Activated gamma-delta T cell (primary cell): ENCODE measurements around the gene ADH4.
"Not testable (repeated sequence)": the region's sequence is repeated elsewhere in the genome, so short reads cannot be mapped to it uniquely, and the experiment has no call there.

Experiments
- DNase-seq: peaks from one replicate; lab custom pipeline; 2025; lab: John Stamatoyannopoulos, UW

ADH4 gene

DNA sequence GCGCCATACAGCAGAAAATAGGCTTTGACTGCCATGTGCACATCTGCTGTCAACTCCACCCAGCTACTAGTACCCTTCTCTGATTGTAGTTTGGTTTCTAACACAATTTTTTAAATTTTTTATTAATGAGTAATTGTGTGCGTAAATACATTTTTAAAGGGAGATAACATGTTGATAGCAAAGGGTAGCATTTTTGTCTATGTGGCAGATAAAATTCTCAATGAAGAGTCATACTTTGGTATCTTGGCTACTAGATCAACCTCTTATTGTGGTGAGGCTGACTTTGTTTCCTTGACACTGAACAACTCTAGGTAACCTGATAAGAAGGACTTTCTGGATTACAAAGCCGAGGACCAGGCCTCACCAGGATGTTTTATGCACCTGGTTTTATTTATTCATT lies 9.5 kb downstream of the ADH4 start:
- DNase-seq: no peak

DNA sequence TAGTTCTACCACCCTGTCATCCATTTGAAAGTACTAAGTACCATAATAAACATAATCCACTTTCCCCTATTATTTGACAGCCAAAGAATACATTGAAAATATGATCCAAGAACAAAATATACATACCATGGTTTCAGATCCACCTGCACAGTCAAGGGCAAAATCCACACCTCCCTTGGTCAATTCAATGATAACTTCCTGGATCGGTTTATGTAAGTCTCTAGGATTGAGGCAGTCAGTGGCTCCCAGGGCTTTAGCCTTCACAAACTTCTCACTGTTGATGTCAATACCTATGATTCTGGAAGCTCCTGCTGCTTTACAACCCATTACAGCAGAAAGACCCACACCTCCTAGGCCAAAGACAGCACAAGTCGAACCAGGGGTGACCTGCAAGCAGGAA lies 12.7 kb downstream of the ADH4 start:
- no peak for DNase-seq

DNA sequence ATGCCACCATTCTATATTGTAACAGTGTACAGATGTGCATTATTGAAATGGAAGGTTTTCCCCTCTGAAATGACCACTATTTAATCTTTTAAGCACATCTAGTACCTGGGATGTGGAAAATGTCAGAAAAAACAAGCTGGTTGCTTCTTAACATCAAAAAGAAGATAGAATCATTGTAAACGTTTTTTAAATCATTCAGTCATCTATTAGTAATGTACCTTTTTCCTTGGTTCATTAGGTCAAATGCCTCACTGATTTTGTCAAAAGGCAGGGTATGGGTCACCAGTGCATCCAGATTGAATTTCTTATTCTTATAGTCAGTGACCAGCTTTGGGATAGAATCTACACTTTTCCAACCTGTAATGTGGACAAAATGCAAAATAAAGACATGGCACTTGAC lies 17.7 kb downstream of the ADH4 start:
- no peak for DNase-seq

DNA sequence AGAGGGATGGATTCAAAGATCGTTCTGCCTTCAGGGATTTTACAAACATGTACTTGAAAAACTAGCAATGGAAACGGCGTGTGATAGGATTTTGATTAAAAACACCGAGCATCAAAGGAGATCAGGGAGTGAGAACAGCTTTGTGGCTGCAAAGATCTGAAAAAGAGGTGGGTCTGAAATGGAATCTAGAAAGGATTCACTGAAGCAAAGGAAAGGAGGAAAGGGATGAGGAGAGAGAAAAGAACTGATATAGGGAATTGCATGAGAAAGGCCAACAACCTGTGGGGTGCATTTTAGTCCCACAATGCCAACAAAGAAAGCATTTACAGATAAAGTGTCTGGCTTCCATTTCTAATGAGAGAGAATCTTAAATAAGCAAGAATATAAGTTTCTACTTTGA lies 23.1 kb downstream of the ADH4 start:
- DNase-seq: no peak

DNA sequence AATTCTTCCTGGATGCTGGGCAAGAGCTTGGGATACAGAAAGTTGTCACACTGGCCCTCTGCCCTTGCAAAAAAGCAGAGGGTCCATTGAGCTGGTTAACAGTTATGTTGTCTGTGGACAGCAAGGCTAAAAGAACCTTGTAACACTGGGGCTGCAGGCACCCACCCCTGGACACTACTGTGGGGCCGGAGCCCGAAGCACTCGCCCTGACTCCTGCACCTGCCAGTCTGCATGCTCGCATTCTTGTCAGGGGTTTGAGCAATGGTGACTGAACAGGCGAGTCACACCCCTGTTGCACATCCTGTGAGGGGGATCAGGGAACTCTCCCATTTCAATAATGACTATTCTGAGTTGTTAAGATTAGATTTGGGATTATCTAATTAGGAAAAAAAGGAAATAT lies 23.6 kb downstream of the ADH4 start:
- DNase-seq: no peak

DNA sequence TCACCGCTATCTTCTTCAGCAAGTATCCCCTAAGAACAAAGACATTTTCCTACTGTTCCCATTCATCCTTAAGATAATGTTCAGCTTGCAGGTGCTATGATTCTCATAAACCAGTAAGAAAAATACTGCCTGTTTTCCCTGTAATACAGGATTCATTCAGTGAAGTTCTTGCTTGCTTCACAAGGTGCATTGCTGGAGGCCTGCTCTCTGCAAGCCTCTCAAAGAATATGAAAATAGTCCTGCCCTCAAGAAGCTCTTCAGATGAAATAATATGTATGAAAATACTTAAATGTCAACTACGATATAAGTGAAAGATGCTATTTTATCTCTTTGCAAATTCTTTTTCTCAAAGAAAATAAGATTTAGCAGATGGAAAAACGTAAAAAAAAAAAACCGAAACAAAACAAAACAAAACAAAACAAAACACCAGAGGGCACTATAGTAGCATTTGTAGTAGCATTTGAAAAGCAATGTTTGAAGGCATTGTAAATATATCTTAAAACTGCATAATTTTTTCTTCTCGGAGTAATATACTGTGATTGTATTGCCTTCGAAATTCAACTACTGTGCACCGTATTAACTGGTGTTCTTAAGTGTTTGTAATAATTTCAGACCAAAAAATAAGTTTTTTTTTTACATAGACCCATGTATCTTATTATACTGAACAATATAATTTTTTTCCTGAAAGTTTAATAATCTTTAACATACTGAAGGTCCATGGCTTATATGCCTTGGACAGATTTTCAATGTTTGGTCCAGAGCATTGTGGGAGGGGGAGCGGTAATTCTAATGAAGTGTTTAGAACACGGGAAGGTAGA lies 26.0 kb downstream of the ADH4 start:
- DNase-seq: no peak

DNA sequence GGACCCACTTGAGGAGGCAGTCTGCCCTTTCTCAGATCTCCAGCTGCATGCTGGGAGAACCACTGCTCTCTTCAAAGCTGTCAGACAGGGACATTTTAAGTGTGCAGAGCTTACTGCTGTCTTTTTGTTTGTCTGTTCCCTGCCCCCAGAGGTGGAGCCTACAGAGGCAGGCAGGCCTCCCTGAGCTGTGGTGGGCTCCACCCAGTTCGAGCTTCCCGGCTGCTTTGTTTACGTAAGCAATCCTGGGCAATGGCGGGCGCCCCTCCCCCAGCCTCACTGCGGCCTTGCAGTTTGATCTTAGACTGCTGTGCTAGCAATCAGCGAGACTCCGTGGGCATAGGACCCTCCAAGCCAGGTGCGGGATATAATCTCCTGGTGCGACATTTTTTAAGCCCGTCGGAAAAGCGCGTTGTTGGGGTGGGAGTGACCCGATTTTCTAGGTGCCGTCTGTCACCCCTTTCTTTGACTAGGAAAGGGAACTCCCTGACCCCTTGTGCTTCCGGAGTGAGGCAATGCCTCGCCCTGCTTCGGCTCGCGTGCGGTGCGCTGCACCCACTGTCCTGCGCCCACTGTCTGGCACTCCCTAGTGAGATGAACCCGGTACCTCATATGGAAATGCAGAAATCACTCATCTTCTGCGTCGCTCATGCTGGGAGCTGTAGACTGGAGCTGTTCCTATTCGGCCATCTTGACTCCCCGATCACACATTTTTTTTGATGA lies 26.8 kb downstream of the ADH4 start:
- not testable (repeated sequence) for DNase-seq

DNA sequence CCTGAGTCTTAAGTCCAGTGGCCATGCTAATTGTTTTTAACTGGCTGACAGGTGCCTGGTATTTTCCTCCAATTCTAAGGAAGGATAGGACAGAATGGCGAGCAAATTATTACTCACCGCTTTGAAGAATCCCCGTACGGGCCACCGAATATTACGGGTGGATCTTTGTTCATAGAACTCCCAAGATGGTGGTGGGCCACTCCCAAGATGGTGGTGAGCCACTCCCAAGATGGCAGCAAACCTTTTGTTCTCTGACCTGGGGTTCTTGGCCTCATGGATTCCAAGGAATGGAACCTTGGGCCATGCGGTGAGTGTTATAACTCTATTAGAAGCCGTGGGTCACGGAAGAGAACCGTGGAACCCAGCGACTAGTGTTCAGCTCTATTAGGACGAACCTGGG lies 34.8 kb downstream of the ADH4 start:
- not testable (repeated sequence) for DNase-seq

DNA sequence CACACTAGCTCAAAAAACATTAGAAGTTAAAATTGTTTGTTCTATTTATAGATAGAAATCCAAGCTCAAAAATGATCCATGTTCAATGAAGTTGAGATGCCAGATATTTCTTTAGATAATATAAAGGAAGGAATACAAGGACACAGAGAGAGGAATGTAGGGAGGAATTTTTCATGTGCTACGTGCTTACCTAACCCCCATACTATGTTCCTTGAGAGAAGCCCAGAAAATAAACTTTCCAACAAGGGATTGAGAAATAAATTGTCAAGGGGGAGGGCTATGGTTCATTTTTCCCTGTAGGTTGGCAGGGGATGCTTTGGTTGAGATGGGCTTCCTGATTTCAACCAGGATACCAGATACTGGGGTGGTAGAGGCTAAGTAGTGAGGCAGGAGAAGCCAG lies 39.9 kb downstream of the ADH4 start:
- DNase-seq: no peak

DNA sequence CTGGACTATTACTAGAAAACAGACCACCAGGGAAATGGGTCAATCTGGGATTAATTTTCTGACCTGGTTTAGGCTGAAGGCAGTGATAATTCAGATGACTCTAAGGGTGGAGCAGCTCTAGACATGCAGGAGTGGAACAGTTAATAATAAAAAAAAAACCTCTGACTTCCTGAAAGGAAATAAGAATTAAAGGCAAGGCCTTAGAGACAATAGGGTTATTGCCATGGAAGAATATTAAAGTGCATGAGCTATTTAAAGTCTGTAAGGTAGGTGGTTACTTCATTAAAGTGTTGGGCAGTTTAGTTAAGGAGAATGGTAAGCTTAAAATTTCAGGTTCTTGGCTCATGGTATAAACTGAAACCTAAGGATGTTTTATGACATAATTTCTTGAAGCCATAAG lies 40.9 kb downstream of the ADH4 start:
- DNase-seq: no peak

DNA sequence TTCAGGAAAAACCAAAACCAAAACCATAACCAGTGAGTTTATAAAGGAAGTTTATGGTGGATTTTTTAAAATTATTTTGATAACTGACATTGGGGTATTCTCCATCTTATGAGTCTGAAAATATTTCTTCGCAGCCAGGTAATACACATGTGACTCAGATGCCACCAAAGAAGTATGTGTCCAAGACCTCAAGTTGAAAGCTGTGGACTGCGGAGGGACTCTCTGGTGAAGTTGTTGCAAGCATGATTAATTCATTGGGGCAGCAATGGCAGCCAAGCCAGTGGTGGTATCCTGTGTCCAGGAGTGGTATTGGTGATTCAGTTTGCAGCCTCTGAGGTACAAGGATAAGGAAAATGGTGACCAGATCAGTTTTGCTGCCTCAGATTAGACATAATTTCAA lies 41.5 kb downstream of the ADH4 start:
- no peak for DNase-seq

DNA sequence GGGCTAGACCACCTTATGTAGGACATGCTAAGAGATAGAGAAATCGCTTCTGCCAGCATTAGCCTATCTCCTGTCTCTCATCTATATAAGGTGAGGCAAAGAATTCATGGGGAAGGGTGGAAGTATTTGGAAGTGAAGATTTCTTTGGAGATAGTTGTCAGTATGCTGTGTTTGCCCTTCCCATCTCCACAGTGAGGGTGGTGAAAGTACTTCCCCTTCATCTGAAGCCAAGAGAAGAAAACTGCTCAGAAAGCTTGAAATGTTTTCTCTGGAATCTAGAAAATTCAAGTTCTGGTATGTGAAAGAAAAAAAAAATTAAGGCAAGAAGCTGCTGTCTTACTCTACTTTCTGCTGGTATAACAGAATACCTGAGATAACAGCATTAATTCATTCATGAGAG lies 43.2 kb downstream of the ADH4 start:
- no peak for DNase-seq

DNA sequence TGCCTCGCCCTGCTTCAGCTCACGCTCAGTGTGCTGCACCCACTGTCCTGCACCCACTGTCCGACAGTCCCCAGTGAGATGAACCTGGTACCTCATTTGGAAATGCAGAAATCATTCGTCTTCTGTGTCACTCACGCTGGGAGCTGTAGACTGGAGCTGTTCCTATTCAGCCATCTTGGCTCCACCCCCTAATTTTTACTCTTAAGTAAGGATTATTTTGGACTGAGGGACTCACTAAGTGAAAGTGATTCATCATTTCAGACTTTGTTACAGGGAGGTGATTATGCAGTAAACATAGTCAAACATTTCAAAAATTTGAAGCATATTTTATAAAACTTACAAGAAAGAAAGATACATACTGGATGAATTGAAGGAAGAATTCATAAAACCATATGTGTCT lies 44.3 kb downstream of the ADH4 start:
- DNase-seq: not testable (repeated sequence)

DNA sequence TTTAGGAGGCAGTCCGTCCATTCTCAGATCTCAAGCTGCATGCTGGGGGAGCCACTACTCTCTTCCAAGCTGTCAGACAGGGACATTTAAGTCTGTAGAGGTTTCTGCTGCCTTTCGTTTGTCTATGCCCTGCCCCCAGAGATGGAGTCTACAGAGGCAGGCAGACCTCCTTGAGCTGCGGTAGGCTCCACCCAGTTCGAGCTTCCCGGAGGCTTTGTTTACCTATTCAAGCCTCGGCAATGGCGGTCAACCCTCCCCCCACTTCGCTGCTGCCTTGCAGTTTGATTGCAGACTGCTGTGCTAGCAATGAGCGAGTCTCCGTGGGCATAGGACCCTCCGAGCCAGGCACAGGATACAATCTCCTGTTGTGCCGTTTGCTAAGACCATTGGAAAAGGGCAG lies 44.8 kb downstream of the ADH4 start:
- DNase-seq: no peak

DNA sequence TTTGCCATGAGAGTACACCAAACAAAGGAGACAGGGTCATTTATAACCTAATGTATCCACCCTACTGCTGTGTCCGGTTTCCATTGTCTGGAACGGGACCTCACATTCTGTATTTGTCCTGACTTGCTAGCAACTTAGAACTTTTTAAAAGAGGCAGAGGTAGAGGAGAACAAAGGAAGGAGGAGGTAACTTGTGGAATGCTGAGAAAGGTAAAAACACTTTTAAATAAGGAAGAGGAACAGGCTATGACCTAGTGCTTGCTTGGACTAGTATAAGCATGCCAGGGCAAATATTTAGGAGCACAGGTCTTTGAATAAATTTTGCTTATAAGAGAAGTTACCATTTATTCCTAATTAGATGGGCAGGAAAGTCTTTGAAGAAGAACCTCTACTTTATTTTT lies 52.3 kb downstream of the ADH4 start:
- not testable (repeated sequence) for DNase-seq

DNA sequence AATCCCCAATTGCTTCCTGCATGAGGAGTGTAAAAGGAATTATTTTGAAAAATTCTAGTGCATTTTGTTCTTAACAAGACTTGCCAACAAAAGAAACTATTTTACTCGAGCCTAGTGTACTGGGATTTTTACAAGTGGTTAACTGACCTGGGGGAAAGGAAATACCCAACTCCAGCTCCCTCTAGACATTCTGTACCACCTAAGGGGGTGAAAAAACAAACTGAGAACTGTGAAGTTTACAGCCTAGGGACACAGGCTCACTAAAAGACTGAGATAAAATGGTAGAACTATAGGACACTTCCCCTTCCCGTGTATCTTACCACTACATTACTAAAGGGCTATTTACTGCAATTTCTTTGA lies 52.9 kb downstream of the ADH4 start:
- no peak for DNase-seq

DNA sequence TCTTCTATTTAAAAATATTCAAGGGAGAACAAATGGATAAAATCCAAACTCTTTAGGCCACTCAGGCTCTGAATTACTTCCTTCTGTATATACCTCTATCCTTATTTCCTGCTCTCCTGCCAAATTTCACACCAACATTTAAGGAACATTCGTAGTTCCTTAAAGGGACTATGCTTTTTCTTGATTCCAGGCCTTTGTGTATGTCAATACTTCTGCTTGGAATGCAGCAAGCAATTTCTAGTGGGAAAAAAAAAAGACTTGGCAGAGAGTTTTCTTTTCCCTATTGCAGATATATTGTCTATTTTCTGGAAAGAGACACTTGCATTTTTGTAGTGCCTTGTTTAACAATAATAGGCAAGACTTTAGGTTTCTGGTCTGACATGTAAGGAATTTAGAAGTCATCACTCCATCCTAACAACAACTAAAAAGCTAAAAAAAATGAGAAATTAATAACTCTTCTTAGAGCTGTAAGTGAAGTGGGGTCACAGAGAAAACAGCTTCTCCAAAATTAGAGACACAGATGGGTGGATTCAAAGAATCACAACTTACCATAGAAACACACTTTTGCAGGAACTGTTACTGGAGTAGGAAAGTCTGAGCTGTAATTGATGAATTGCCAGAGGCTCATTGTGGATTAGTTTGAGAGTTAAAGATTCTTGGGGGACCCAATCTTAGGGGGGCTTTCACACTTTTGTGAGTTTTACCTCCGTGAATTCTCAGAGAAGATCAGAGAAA lies 53.4 kb downstream of the ADH4 start:
- no peak for DNase-seq

DNA sequence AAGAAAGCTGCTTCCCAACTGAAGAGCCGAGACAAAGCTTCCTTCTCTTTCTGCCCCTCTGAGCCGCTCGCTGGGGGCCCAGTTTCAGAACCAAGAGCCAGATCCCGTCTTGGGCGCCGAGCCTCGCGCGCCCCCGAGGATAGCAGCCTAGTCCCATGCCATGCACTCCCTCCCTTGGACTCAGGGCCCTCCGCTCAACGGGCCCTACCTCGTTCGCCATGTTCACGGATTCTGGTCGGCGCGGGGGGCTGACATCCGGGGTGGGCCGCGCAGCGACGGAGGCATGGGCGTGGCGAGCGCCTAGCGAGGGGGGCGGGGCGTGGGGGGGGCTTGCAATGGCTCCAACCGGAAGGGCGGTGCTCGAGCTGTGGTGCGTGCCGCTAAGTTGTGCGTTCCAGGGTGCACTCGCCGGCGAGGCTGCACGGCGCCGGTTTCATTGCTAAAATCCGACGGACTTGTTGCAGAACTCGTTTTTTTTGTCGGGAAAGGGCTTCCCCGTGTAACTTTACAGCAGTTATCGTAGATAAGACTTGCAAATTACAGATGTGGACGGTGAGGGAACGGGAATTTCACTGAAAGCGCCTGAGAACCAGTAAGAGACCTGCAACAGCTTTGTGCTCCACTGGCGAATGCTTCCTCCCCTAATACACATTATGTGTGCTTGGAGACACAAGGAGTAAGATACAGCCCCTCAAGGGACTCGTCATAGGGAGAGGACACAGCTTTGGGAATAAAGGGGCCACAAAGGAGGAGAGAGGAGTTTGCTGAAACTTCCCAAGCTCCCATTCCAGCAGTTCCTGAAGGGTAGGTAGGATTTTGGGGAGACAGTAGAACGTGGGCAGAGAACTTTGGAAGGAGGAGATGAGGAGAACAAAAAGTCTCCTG lies 55.4 kb downstream of the ADH4 start, which contains the start of gene ADH5:
TSS of gene ADH5 (minus strand) at position 308 of the 885 bp plus-strand sequence. CDS start at position 220, 88 bp downstream.
- peak; percentile 78 for DNase-seq

DNA sequence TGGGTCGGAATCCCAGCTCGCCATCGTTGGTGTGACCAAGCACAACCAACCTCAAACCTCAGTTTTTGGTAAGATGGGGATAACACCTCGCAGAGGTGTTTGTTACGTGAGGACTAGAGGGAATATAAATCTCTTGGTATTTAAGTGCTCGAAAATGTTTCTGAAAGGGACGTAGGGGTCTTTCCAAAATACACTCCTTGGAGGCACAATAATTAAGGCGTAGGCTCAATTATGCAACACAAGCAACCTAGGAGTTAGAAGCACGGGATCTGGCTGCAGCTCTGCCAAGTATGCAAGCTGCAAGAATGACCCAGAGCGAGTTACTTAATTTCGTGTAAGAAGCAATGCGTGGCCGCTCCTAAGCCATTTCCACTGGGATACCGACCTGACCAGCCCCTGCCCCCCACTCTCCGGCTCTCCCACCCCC lies 56.1 kb downstream of the ADH4 start:
- no peak for DNase-seq

DNA sequence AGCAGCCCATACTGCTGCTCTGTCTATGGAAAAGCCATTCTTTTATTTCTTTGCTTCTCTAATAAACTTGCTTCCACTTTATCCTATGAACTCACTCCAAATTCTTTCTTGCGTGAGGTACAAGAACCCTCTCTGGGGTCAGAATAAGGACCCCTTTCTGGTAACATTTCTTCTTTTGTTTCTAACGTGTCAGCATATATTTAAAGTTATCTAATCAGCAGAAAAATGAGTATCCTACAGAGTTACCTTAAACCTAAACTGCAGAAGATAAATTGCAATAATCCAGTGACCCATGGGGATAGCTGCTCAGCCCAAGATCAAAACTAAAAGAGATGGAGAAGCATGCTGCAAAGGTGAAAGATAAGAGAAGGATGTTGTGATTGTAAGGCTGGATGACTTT lies 59.5 kb downstream of the ADH4 start:
- DNase-seq: no peak

DNA sequence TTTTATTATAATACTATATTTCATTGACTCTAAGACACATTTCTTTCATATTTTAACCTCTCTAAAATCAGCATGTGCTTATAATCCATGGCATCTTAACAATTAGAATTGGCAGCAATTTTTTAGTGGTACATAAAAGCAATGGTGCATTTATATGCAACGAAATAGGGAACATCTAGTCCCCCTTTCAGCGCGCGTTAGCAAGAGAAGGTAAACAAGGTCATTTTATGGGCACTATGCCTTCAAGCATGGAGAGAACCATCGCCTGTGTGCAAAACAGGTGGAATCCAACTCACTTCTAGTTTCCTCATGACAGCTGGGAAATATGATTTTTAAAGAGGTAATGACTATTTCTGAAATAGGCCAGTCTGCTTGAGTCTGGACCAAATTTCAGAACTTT lies 61.9 kb downstream of the ADH4 start:
- DNase-seq: no peak

DNA sequence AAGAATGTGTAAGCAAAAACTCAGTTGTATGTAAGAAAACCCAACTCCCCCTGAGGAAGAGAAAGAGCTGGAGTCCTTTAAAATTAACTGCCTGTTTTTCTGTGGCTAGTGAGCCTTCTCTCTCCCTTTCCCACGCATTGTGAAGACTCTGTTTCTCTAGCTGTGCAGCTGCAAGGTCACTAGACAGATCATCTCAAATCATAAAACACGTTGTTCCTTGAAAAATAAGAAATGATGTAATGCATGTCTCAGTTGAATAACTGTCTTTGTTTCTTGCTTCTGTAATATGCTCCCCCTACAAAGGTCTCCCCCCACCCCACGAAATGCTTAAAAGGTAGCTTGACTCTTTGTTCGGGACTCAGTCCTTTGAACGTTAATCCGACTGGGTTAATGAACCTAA lies 63.2 kb downstream of the ADH4 start:
- DNase-seq: not testable (repeated sequence)
